Measurements from ENCODE around the gene IMMP2L. TPM values are rescaled to one million over a fixed set of nuclear protein-coding genes. Genes with fewer than 3 reads are reported as not detected.

IMMP2L gene
- total and polyA plus RNA-seq, 2 of the 13 experiments (the other 11 are each of a cell fraction or from before 2014, with no cell fraction given), result 7.8 to 16.9 TPM

DNA sequence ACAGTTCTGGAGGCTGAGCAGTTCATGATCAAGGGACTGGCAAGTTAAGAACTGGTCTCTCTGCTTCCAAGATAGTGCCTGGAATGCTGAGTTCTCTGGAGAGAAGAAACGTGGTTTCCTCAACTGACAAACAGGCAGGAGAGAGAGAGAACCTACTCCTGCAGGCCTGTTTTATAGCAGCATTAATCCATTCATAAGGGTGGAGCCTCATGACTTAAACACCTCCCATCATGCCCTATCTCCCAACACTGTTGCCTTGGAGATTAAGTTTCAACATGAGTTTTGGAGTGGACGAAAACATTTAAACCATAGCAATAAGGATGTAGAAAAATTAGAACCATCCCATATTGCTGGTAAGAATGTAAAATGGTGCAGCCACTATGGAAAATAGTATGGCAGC, 32.3 kb upstream of the IMMP2L start:
- Histone ChIP-seq H3K4me1 (ENCODE audit: insufficient read depth, low read length) (no peaks in the 10 kb centered on the region), H3K4me2 (ENCODE audit: low read depth, low read length) (no peak overlapping the region), H3K27me3 (ENCODE audit: control insufficient read depth in 1 of 2, insufficient read depth in 2 of 2, low read length in 2 of 2) (no peaks in the 10 kb centered on the region), H3K9me3 (ENCODE audit: low read length) (no peaks in the 10 kb centered on the region), H3K36me3 (replicated peaks in 1 of 2; ENCODE audit: control insufficient read depth in 1 of 2, insufficient read depth in 2 of 2, low read length in 2 of 2) (no peaks in the 10 kb centered on the region), H3K4me3 (replicated peaks in 1 of 3; ENCODE audit: insufficient read depth in 1 of 3, low read depth in 2 of 3, low read length in 3 of 3) (no peak overlapping the region), H4K20me1 (ENCODE audit: insufficient read depth, low read length) (no peaks in the 10 kb centered on the region), H3K79me2 (ENCODE audit: insufficient read depth, low read length) (no peaks in the 10 kb centered on the region), H3K9ac (ENCODE audit: insufficient read depth, low read depth, low read length) (no peak overlapping the region), H3K27ac (ENCODE audit: extremely low read length, insufficient read depth, low read length) (no peak overlapping the region), H2AFZ (ENCODE audit: low read length) (no peak overlapping the region)
- intact Hi-C loops (cut with micrococcal nuclease; ENCODE audit: unreplicated experiment), result no loop called here
- in situ Hi-C loops (cut with HindIII; ENCODE audit: extremely low pct_ligation_motif_present, low pct_unique_long_range_greater_than_20kb), result no loop called here
- no peak for ATAC-seq
- WGBS (ENCODE audit: low lambda C conversion rate), result 38% methylated on average over 2 of the region's 2 CpGs
- ChIA-PET POLR2A (no interaction called here), CTCF (ENCODE audit: low intra/inter-chr PET ratio, low total read pairs) (no interaction called here)
- BruUV-seq (replicated peaks), result no TSS peak
- no peak for FAIRE-seq
- DNase-seq (ENCODE audit: low spot score), result no peak
- TF ChIP-seq MZF1 (CRISPR knock-in tag; IDR thresholded peaks at IDR 0.05; ENCODE audit: borderline replicate concordance) (no peak), MYC (CRISPR knock-in tag; IDR thresholded peaks at IDR 0.05; ENCODE audit: borderline replicate concordance) (no peak), CENPX (CRISPR knock-in tag; IDR thresholded peaks at IDR 0.05) (no peak), REST (IDR thresholded peaks at IDR 0.05; ENCODE audit: borderline replicate concordance in 1 of 2, low read depth in 1 of 2, low read length in 2 of 2) (no peak)

DNA sequence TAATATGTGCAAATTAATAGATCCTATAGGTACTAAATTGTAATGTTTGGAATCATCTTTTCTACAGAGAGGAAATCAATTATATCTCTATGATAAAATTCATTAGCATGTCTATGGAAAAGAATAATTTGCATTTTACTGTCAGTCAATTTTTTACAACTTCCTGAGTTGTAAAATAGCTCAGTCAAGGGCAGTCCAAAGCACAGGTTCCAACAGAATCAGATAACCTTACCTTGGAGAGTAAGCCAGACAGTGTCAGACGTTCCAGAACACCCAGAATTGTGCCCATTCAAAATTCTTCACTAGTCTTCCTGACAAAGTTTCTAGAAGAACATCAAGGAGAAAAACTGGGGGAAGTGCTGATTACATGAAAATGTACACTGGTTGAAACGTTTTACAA, 31.1 kb upstream of the IMMP2L start:
- H2AFZ ChIP-seq (ENCODE audit: low read length), result no peak overlapping the region
- H3K4me3 ChIP-seq (replicated peaks in 1 of 3; ENCODE audit: insufficient read depth in 1 of 3, low read depth in 2 of 3, low read length in 3 of 3), result no peak overlapping the region
- no peak overlapping the region for H3K4me2 ChIP-seq (ENCODE audit: low read depth, low read length)
- no peaks in the 10 kb centered on the region for H3K4me1 ChIP-seq (ENCODE audit: insufficient read depth, low read length)
- ATAC-seq, result no peak
- no peak for FAIRE-seq
- no peaks in the 10 kb centered on the region for H3K79me2 ChIP-seq (ENCODE audit: insufficient read depth, low read length)
- H3K36me3 ChIP-seq (replicated peaks in 1 of 2; ENCODE audit: control insufficient read depth in 1 of 2, insufficient read depth in 2 of 2, low read length in 2 of 2), result no peaks in the 10 kb centered on the region
- no peaks in the 10 kb centered on the region for H4K20me1 ChIP-seq (ENCODE audit: insufficient read depth, low read length)
- H3K9me3 ChIP-seq (ENCODE audit: low read length), result no peaks in the 10 kb centered on the region
- ChIA-PET CTCF (ENCODE audit: low intra/inter-chr PET ratio, low total read pairs) (no interaction called here), POLR2A (no interaction called here)
- H3K27ac ChIP-seq (ENCODE audit: extremely low read length, insufficient read depth, low read length), result no peak overlapping the region
- intact Hi-C loops (cut with micrococcal nuclease; ENCODE audit: unreplicated experiment), result no loop called here
- WGBS (ENCODE audit: low lambda C conversion rate), result 2% methylated on average over 2 of the region's 2 CpGs
- in situ Hi-C loops (cut with HindIII; ENCODE audit: extremely low pct_ligation_motif_present, low pct_unique_long_range_greater_than_20kb), result no loop called here
- BruUV-seq (replicated peaks), result no TSS peak
- no peak for DNase-seq (ENCODE audit: low spot score)
- H3K27me3 ChIP-seq (ENCODE audit: control insufficient read depth in 1 of 2, insufficient read depth in 2 of 2, low read length in 2 of 2), result no peaks in the 10 kb centered on the region
- no peak overlapping the region for H3K9ac ChIP-seq (ENCODE audit: insufficient read depth, low read depth, low read length)
- no peak for TF ChIP-seq KLF13 (CRISPR knock-in tag; IDR thresholded peaks at IDR 0.05)
- no peak for TF ChIP-seq NFYC (CRISPR knock-in tag; IDR thresholded peaks at IDR 0.05)
- no peak for TF ChIP-seq RAD51 (IDR thresholded peaks at IDR 0.05; ENCODE audit: borderline replicate concordance)
- TF ChIP-seq, protein P1, sequence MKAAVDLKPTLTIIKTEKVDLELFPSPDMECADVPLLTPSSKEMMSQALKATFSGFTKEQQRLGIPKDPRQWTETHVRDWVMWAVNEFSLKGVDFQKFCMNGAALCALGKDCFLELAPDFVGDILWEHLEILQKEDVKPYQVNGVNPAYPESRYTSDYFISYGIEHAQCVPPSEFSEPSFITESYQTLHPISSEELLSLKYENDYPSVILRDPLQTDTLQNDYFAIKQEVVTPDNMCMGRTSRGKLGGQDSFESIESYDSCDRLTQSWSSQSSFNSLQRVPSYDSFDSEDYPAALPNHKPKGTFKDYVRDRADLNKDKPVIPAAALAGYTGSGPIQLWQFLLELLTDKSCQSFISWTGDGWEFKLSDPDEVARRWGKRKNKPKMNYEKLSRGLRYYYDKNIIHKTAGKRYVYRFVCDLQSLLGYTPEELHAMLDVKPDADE (CRISPR knock-in tag; IDR thresholded peaks at IDR 0.05), result no peak
- no peak for TF ChIP-seq NAIF1 (CRISPR knock-in tag; IDR thresholded peaks at IDR 0.05; ENCODE audit: borderline replicate concordance)
- no peak for TF ChIP-seq ZSCAN29 (CRISPR knock-in tag; conservative IDR thresholded peaks at IDR 0.05)
- no peak for TF ChIP-seq ZNF331 (CRISPR knock-in tag; IDR thresholded peaks at IDR 0.05)
- no peak for TF ChIP-seq TOE1 (CRISPR knock-in tag; IDR thresholded peaks at IDR 0.05)
- TF ChIP-seq ATF7-NPFF (CRISPR knock-in tag; IDR thresholded peaks at IDR 0.05; ENCODE audit: low read depth), result no peak
- TF ChIP-seq NKX3-1 (CRISPR knock-in tag; IDR thresholded peaks at IDR 0.05), result no peak
- TF ChIP-seq ZNF383 (CRISPR knock-in tag; IDR thresholded peaks at IDR 0.05; ENCODE audit: borderline replicate concordance), result no peak

Data from HepG2 (cell line).